ENCODE data around the gene LZTS2. TPM values are rescaled to one million over a fixed set of nuclear protein-coding genes. Genes with fewer than 3 reads are reported as not detected.

LZTS2 gene
- total RNA-seq, 1 donor from 2014 or later: 83.2 TPM

GRCh38 chr10:101030496-101031127 is 31.0 kb downstream of the LZTS2 start:
- peaks cover 62% of the 10 kb centered on the region for H3K27me3 Mint-ChIP-seq

DNA sequence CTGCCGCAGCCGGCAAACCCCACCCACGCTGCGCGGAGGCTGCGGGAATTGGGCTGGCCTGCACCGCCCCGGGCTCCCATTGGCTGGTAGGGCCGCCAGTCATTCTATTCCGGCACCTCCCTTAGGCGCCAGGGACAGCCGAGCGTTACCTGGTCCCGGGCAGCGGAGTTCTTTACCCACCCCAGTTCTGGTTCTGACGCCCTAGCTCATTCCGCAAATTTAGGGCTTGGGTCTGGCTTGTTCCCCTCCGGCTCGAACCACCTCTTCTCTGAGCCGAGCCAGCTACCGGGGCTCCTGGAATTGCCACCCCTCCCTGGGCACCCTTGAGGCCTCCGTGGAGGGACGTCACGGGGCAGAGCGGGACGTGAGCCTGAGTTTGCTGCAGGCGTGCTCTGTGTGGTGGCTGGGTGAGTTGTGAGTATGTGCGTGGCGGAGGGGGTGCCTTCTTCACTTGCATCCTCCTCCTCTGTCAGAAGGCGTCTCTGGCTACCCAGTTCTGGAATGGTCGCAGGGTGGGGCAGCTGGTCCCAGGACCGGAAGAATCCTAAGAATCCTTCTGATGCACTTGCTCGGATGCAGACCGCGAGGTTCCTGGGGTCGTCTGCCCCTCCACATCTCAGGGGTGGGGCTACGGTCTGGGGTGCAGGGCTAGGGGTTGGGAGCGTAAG is 31.7 kb downstream of the LZTS2 start, which contains the start of the genes PDZD7 and SFXN3:
PDZD7 (minus strand) TSS at position 2 of the 668 bp plus-strand sequence. CDS start 910 bp downstream, outside the sequence.
SFXN3 (plus strand) TSS at position 107 of the 668 bp plus-strand sequence. CDS start 3,461 bp downstream, outside the sequence.
- DNase-seq (ENCODE audit: low spot score, unreplicated experiment): peak; percentile 88
- Mint-ChIP-seq H3K27me3 (peaks cover 68% of the 10 kb centered on the region), H3K9me3 (ENCODE audit: low read depth) (no peaks in the 10 kb centered on the region), H3K27ac (peak within 1 kb of the TSS; percentile 51), H3K4me3 (ENCODE audit: low read depth) (peak within 1 kb of the TSS; percentile 69), H3K4me1 (ENCODE audit: low read depth) (peaks cover 24% of the 10 kb centered on the region), H3K36me3 (ENCODE audit: insufficient read depth) (no peaks in the 10 kb centered on the region)
- TF ChIP-seq, protein P1, sequence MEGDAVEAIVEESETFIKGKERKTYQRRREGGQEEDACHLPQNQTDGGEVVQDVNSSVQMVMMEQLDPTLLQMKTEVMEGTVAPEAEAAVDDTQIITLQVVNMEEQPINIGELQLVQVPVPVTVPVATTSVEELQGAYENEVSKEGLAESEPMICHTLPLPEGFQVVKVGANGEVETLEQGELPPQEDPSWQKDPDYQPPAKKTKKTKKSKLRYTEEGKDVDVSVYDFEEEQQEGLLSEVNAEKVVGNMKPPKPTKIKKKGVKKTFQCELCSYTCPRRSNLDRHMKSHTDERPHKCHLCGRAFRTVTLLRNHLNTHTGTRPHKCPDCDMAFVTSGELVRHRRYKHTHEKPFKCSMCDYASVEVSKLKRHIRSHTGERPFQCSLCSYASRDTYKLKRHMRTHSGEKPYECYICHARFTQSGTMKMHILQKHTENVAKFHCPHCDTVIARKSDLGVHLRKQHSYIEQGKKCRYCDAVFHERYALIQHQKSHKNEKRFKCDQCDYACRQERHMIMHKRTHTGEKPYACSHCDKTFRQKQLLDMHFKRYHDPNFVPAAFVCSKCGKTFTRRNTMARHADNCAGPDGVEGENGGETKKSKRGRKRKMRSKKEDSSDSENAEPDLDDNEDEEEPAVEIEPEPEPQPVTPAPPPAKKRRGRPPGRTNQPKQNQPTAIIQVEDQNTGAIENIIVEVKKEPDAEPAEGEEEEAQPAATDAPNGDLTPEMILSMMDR (IDR thresholded peaks at IDR 0.05; ENCODE audit: unreplicated experiment): no peak

More at GRCh38 chr10:101030496-101031127, 31.0 kb downstream of the LZTS2 start:
- Mint-ChIP-seq H3K36me3 (ENCODE audit: insufficient read depth) (no peaks in the 10 kb centered on the region), H3K27ac (no peak overlapping the region), H3K4me1 (ENCODE audit: low read depth) (peaks cover 24% of the 10 kb centered on the region), H3K4me3 (ENCODE audit: low read depth) (peak overlapping the region; percentile 69), H3K9me3 (ENCODE audit: low read depth) (no peaks in the 10 kb centered on the region)
- TF ChIP-seq, protein P1 (IDR thresholded peaks at IDR 0.05; ENCODE audit: unreplicated experiment): no peak
- no peak for DNase-seq (ENCODE audit: low spot score, unreplicated experiment)

- Mint-ChIP-seq H3K9me3 (ENCODE audit: low read depth) (no peaks in the 10 kb centered on the region), H3K36me3 (ENCODE audit: insufficient read depth) (no peaks in the 10 kb centered on the region), H3K27ac (peak overlapping the region; percentile 51), H3K4me1 (ENCODE audit: low read depth) (peaks cover 22% of the 10 kb centered on the region), H3K4me3 (ENCODE audit: low read depth) (peak overlapping the region; percentile 69), H3K27me3 (peaks cover 73% of the 10 kb centered on the region)
- no peak for DNase-seq (ENCODE audit: low spot score, unreplicated experiment)
- TF ChIP-seq, protein P1 (IDR thresholded peaks at IDR 0.05; ENCODE audit: unreplicated experiment): no peak
Observed at GRCh38 chr10:101031796-101032636, 32.4 kb downstream of the LZTS2 start.

DNA sequence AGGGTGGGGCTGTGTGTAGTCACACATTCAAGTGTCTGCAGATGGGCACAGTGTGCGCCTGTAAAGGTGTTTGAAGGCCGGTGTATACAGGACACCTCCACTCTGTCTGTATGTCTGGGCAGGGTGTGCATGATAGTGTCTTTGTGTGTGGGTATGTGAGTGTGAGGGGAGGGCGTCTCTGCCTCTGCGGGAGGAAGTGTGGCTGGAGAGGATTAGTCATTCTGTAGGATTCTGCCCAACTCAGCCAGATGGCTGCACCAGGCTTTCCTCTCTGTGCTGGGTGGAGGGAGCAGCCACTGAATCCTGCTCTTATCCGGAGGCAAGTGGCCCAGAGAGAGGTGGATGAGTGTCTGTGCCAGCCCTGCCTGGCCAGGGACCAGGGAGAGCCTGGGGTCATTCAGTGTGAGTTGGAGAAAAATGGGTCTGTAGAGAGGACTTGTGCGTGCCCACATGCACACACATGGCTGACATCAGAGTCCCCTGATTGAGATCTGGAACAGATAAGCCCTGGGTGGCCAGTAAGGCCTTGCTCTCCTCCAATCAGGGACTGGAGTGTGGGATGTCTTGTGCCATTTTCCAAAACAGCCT is 33.1 kb downstream of the LZTS2 start:
- peaks cover 22% of the 10 kb centered on the region for H3K4me1 Mint-ChIP-seq (ENCODE audit: low read depth)
- H3K9me3 Mint-ChIP-seq (ENCODE audit: low read depth): no peaks in the 10 kb centered on the region
- peaks cover 74% of the 10 kb centered on the region for H3K27me3 Mint-ChIP-seq
- peak overlapping the region; percentile 18 for H3K27ac Mint-ChIP-seq
- H3K36me3 Mint-ChIP-seq (ENCODE audit: insufficient read depth): no peaks in the 10 kb centered on the region
- TF ChIP-seq, protein P1 (IDR thresholded peaks at IDR 0.05; ENCODE audit: unreplicated experiment): no peak
- DNase-seq (ENCODE audit: low spot score, unreplicated experiment): no peak
- H3K4me3 Mint-ChIP-seq (ENCODE audit: low read depth): peak overlapping the region; percentile 61
